Left forelimb (tissue), 1 donor: ENCODE measurements around the gene WFIKKN1.

Experiments
- DNase-seq: peaks from one replicate; pipeline ENCODE4 v3.0.0-alpha.2; 2018; ENCODE audit warnings: low spot score

WFIKKN1 gene, protein sequence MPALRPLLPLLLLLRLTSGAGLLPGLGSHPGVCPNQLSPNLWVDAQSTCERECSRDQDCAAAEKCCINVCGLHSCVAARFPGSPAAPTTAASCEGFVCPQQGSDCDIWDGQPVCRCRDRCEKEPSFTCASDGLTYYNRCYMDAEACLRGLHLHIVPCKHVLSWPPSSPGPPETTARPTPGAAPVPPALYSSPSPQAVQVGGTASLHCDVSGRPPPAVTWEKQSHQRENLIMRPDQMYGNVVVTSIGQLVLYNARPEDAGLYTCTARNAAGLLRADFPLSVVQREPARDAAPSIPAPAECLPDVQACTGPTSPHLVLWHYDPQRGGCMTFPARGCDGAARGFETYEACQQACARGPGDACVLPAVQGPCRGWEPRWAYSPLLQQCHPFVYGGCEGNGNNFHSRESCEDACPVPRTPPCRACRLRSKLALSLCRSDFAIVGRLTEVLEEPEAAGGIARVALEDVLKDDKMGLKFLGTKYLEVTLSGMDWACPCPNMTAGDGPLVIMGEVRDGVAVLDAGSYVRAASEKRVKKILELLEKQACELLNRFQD

DNA sequence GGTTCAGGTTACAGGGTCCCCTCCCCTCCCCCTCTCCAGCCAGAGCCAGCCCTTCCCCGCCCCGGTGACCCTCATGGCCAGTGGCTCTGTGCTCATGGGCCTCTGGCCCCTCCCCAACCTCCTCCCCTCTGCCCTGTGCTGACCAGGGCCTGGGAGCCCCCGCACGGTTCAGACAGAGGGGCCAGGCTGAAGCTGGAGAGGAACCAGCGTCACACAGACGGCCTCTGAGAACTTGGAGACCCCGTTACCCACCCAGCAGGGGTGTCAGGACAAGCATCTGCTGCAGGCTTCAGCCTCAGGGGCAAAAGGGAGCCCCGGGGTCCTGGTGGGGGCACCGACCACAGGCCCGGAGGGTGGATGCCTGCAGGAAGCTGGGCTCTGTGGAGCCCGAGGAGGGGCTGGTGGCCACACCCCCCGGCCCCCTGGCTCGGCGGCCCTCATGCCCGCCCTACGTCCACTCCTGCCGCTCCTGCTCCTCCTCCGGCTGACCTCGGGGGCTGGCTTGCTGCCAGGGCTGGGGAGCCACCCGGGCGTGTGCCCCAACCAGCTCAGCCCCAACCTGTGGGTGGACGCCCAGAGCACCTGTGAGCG is at the start of gene WFIKKN1:
Gene WFIKKN1 (plus strand): TSS at position 171 of the 591 bp plus-strand sequence. CDS start 269 bp downstream, at position 440.
- DNase-seq: no peak

DNA sequence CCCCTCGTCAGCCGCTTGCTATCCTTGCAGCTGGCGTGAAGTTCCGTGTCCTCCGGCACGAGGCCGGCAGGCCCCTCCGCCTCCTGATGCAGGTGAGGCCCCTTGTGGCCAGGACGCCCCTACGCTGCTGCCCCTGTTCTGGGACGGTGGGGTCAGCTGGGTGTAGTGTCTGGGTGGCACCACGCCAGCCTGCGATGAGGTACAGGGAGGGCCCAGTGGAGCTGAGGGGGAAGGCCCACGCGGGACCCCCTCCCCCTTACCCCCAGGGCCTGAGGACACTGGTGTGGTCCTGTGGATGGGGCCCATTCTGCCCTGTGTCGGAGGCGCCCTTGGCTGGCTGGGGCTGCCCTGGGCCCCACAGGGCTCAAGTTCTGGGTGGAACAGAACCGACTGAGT is 48.6 kb upstream of the WFIKKN1 start:
- DNase-seq: no peak

DNA sequence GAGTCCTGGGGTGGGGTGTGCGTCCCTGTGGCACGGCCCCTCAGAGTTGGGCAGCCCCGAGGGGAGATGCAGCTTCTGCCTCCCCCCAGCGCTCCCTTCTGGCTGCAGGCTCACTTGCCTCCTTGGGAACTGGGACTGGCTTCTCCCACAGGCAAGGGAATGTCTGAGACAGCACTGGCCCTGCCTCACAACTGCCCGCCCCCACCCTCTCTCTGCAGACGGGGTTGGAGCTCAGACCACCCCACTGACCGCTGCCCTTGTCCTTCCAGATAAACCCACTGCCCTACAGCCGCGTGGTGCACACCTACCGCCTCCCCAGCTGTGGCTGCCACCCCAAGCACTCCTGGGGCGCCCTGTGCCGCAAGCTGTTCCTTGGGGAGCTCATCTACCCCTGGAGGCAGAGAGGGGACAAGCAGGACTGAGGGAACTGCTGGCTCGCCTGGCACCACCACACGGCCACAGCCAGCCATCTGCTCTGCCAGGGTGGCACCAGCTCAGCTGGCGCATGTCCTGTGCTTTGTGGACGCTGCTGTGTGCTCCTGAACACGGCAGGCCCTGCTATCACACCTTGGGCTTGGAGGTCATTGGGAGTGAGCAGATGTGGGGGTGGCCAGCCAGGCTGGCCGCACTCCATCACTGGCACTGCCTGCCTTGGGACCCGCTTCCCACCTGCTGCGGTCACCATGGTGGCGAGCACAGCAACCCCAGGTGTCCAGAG is 48.0 kb upstream of the WFIKKN1 start:
- no peak for DNase-seq

DNA sequence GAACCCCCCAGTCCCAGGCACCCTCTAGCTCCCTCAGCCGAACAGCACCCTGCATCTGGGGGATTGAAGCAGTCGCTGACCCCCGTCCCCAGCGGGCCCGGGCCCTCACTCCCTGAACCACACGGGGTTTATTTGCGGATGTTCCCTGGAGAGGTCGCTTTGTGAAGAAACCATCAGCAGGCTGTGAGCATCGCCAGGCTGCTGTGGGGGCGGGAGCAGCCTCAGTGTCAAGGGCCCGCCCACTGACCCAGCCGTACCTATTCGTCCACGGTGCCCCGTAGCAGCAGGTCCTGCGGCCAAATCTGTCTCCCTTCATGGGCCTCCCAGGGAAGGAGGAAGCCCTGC is 47.3 kb upstream of the WFIKKN1 start:
- DNase-seq: no peak

DNA sequence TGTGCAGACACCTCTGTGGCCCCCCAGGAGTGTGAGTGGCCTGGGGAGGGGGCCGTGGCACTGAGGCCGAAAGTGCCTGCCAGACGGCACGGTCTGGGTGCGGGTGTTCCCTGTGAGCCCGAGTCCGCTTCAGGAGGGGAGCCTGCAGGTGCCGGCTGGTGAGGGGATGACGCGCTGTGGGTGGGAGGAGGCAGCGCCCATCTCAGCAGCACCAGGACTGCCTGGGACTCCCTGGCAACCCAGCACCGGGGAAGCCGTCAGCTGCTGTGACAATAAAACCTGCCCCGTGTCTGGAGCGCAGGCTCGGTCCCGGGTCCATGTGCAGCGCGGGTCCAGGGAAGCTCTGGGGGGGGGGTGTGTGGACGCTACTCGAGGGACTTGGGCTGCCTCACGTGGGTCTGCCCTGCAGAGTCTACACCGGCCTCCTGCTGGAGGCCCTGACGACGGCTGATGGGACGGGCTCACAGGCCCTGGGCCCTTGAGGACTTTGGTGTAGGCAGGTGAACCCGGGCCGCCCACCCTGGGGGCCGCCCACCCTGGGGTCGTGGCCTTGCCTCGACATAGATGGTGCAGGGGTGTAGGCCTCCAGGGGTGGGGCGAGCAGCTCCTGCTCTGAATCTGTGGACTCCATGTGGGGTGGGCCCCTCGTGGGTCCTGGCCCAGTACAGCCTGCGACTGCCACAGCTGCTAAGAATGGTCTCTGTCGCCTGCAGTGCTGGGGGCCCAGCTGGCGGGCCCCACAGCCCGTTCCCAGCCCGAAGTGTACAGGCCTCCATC is 46.8 kb upstream of the WFIKKN1 start:
- DNase-seq: no peak

DNA sequence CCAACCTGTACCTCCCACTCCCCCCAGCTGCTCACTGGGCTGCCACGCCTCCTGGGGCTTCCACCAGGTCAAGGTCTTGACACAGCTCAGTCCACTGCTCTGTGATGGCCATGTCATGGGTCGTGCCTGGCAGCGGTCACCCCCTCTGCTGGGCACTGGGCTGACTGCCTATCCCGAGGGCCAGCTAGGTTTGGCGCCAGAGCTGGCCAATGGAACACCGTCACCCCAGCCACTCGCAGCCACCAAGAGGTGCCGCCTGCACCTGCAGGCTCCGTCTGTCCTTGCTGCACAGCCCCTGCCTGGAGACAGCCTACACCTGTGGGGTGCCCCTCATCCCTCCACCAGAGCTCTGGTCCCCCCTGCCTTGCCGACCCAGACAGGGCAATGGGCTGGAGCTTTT is 45.4 kb upstream of the WFIKKN1 start:
- DNase-seq: peak; percentile 64

DNA sequence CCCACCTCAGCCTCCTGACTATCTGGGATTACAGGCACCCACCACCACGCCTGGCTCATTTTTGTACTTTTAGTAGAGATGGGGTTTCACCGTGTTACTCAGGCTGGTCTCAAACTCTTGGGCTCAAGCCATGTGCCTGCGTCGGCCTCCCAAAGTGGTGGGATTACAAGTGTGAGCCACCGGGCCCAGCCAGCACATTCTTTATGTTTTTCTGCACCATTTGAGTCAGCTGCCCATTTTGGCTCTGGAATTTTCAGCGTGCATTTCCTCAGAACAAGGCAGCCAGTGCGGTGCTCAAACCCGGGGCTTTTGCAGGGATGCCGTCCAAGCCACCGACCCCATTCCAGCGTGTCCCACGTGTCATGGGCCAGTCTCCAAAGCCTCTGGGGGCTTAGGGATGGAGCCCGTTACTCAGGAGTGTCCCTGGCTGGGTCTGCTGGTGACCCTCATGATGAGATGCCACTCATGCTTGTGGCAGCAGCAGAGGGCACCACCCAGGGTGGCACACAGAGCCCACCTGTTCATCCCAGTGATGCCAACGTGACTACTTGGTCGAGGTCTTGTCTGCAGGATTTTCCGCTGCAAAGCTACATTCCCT is 44.6 kb upstream of the WFIKKN1 start:
- DNase-seq: no peak

DNA sequence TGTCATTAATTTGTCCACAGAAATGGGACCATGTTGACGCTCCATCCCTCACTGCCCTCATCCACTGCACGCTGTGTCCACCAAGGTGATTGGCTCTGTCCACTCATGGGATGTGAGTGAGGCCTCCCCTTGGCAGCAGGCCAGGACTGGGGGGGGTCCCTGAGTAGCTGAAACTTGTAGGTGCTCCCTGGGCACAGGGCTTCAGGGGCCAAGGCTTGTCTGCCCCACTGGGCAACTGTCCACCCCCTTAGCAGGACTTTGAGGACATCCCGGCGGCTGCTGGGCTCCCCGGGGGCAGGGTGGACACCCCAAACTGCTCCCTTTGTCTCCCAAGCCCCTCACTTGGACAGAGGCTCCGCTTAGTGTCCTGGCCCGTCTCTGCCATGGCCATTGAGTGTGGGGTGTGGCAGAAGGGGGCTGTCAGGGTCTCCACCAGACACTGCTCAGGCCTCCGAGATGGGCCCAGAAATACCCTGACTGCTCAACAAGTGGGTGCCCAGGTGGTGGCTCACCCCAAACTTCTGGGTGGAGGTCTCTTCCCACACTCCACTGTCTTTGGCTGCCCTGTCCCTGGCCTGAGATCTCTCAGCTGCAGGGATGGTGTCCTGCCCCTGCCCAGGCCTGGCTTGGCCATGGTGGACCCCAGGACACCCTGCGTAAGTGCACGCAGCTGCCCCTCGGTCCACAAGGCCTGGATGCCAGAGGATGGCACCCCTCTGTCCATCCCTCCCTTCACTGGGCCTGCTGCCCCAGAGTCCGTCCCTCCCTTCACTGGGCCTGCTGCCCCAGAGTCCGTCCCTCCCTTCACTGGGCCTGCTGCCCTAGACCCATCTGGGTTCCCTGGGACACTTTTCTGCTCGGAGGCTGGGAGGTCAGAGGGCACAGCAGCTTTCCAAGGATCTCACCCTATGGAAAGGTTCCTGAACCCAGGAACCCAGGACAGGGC is 43.9 kb upstream of the WFIKKN1 start:
- no peak for DNase-seq

DNA sequence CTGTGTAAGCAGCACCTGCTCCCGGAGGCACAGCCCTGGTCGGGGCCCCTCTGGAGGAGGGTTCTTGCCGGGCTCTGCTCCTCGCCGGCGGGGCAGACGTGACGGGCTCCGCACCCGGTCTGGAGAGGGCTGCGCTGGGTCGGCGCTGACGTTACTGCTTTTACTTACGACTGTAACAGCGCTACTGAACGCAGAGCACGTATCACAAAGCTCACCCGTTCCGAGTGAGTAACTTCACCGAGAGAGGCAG is 42.2 kb upstream of the WFIKKN1 start:
- DNase-seq: no peak

DNA sequence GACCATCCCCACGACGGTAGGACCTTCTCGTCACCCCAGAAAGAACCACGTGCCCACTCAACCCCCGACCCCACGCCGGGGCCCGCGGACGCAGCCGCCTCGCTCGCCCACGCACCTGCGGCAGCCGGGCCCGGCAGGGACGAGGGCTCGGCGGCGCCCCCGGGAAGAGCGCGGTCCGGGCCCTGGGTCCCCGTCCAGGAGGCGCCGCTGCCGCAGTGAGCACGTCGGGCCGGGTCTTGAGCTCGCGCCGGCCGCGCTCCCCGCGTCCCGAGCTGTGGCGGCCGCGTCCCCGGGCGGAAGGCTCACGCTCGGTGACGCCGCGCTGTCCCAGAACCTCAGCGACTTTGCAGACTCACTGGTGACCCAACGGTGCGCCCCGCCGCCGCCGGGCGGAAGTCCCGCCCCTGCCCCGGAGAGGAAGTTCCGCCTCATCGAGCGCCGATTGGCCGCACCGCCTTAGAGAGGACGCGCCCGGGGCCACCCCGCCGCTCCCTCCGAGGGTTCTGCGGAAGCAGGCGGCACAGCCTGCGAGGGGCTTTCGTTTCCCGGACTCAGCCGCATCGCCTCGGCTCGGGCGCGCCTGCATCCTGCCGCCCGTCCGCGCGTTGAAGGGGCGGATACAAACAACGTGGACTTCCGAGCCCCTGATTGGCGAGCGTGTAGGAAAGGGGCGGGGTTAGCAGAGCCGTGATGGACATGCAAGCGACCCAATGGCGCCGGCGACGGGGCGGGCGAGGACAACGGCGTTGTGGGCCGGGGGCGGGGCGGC is 41.7 kb upstream of the WFIKKN1 start:
- DNase-seq: peak; percentile 100

DNA sequence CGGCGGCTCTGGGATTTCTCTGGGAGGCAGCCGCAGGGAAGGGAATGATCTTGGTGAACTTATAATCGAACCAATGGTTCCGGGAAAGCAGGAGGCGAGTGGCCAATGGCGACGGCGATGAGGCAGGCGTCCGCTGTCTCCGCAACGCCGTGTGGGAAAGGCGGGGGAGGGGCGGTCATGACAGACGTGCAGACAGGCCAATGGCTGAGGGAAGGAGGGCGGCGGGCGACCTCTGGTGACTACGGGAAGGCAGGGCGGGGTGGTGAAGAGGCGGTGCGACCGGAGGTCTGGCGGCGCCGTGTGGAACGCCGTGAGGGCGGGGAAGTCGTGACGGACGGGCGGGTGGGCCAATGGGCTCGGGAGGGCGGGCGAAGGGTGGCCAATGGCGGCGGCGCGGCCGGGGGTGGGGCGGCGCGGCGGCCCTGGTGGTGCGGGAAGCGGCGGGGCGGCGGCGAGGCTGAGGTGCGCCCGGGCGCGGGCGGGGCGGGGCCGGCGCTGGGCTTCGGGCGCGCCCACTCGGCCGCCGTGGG is 41.1 kb upstream of the WFIKKN1 start, which contains the start of gene RAB40C:
Gene RAB40C (plus strand): TSS at position 409 of the 530 bp plus-strand sequence. CDS start 226 bp downstream, outside the sequence.
- peak; percentile 100 for DNase-seq

DNA sequence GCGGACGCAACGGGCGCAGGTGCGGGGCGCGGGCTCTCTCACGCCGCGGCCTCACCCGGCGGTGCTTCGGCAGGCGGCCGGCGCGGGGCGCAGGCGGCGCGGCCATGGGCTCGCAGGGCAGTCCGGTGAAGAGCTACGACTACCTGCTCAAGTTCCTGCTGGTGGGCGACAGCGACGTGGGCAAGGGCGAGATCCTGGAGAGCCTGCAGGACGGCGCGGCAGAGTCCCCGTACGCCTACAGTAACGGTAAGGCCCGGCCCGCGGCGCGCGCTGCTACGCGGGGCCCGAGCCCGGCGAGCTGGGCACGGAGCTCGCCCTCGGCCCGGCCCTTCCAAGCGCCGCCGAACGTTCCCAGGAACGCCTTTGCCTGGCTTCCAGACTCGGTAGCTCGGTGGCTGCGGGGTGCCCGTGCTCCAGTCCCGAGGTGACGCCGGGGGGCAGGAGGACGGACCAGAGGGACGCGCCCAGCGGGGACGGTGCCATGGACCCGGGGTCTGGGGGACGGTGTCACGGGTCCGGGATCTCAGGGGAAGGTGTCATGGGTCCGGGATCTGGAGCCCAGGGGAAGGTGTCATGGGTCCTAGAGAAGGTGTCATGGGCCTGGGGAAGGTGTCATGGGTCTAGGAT is 40.5 kb upstream of the WFIKKN1 start:
- no peak for DNase-seq

DNA sequence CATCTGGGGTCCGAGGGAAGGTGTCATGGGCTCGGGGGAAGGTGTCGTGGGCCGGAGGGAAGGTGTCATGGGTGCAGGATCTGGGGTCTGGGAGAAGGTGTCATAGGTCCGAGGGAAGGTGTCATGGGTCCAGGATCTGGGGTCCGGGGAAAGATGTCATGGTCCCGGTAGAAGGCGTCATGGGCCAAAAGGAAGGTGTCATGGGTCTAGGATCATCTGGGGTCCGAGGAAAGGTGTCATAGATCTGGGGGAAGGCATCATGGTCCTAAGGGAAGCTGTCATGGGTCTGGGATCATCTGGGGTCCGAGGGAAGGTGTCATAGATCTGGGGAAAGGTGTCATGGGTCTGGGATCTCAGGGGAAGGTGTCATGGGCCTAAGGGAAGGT is 40.0 kb upstream of the WFIKKN1 start:
- DNase-seq: no peak

DNA sequence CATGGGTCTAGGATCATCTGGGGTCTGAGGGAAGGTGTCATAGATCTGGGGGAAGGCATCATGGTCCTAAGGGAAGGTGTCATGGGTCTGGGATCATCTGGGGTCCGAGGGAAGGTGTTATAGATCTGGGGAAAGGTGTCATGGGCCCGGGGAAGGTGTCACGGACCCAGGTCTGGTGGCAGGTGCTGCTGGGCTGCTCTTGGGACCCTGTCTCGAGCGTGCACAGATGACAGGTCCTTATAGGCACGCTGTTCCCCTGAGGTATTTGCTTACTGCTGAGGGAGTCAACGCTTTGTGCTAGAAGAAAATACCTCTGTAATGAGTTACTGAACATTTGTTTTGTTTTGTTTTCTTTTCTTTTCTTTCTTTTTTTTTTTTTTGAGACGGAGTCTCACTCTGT is 39.6 kb upstream of the WFIKKN1 start:
- no peak for DNase-seq

DNA sequence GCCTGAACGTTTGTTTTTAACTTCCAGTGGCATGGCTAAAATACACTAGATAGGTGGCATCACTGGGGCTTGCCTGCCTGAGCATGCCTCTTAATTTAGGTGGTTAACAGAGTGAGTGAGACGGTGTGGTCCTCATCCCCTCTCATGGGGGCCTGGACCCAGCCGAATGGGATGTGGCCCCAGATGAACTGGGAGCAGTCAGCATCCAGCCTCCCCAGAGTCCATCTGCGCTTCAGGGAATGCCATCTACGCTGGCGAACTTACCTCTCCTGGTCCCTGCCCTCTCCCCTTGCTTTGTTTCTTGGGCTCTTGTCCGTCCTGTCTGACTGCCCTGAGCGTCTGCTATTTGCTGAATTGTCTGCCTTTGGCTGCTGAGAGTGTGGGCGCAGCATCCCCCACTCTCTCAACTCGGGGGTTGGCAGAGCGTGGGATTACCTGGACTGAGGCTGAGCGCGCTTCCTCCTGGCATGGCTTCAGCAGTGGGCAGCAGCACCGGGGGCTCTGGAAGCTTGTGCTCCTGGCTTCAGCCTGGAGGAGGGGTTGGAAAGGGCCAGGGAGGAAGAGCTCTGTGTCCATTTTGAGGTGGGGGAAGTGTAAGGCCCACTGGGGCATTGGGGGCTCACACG is 38.8 kb upstream of the WFIKKN1 start:
- no peak for DNase-seq

DNA sequence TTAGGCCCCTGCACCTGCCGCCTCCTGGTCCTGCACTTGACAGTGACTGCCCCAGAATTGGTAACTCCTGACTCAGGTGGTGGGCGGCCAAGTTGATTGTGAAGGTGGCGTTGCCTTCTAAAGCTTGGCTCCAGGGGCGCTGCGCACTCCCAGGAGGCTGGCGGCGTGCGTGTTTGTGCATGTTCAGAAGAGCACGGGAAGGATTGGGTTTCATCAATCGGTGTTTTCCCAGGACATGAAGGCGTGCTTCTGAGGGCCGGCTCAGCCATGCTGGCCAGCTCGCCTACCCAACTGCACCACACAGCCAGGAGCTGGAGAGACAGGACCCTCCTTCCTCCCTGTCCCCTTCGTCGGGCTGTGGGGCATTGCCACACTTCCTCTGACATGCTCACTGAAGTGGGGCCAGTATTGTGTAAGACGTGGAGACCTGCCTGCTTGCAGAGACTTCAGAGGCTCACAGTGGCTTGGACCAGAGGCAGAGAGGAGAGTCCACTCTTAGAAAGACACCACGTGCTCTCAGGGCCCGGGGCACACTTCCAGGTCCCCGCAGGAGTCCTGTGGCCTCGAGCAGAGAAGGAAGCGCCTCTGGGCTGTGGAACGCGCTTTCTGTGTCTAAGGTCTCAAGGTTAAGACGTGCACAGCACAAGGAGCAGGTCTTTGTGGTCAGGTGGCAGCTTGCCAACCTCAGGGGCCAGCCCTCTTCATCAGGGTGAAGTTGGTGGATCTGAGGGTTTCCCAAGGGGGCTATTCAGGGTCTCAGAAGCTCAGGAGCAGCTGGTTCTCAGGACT is 38.1 kb upstream of the WFIKKN1 start:
- no peak for DNase-seq

DNA sequence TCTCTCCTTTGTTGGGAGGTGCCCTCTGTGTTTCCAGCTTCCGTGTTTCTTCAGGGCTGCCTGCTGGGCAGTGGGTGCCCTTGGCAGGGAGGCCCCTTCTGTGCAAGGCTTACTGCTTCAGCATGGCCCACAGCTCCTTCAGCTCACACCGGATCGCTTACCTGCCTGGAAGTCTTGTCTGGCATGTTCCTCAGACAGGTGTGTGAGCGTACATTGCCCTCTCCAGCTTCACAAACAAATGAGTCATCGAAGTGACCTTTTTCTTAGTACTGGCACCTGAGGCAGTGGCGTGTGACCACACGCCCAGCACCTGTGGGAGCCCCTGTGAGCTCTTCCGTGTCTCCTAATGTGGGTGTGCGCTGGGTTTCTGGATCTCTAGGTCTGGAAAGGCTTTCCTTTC is 37.4 kb upstream of the WFIKKN1 start:
- DNase-seq: no peak

DNA sequence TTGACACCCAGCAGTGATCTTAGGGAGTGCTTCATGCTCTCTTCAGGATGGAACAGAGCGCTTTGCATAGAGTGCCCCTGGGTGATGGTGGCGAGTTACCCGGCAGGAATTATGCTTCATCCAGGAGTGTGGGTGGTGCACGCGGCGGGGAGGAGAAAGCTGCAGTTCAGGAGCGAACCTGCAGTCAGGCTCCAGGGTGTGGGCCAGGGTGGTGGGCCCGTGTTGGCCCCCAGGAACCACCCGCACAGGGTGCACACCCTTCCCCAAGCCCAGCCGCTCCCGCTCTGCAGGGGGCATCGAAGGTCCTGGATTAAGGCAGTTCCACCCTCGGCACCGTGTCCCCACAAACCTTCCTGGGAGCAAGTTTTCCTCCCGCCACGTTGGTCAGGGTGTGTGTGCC is 37.0 kb upstream of the WFIKKN1 start:
- no peak for DNase-seq
